Measurements from ENCODE around the gene ERBIN.

ERBIN gene

GRCh38 chr5:66129144-66129543 lies 202.8 kb downstream of the ERBIN start:
- no peak for DNase-seq (ENCODE audit: low read depth)

- DNase-seq (ENCODE audit: low read depth) = no peak
These were observed 204.1 kb downstream of the ERBIN start for GRCh38 chr5:66130493-66130892.

Data from CMK (cell line).